GM19395 (cell line): ENCODE results near the gene CFH.
"Not testable (repeated sequence)": the region's sequence is repeated elsewhere in the genome, so short reads cannot be mapped to it uniquely, and the experiment has no call there.

ENCODE experiments used
- ATAC-seq: cut with Tn5 transposase; IDR thresholded peaks from one replicate; pipeline ENCODE4 v1.9.1; 2021; ENCODE audit warnings: mild to moderate bottlenecking, moderate library complexity; ENCODE audit not compliant: unreplicated experiment

CFH gene

DNA sequence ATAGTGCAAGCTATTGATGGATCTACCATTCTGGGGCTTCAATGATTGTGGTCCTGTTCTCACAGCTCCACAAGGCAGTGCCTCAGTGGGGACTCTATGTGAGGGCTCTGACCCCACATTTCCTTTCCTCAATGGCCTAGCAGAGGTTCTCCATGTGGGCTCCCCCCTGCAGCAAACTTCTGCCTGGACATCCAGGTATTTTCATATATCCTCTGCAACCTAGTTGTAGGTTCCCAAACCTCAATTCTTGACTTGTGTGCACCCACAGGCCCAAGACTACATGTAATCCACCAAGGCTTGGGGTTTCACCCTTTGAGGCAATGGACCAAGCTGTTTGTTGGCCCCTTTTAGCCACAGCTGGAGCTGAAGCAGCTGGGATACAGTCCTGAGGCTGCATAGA, 86.9 kb downstream of the CFH start:
- ATAC-seq: no peak

DNA sequence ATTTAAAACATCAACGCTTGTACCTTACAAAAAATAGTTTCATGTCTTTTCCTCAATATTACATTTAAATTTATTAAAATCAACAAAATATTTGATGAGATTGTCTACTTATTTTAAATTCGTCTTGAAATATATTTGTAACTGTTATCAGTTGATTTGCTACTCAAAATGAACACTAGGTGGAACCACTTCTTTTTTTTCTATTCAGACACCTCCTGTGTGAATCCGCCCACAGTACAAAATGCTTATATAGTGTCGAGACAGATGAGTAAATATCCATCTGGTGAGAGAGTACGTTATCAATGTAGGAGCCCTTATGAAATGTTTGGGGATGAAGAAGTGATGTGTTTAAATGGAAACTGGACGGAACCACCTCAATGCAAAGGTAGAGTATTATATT, 91.4 kb downstream of the CFH start:
- ATAC-seq: peak; percentile 91

DNA sequence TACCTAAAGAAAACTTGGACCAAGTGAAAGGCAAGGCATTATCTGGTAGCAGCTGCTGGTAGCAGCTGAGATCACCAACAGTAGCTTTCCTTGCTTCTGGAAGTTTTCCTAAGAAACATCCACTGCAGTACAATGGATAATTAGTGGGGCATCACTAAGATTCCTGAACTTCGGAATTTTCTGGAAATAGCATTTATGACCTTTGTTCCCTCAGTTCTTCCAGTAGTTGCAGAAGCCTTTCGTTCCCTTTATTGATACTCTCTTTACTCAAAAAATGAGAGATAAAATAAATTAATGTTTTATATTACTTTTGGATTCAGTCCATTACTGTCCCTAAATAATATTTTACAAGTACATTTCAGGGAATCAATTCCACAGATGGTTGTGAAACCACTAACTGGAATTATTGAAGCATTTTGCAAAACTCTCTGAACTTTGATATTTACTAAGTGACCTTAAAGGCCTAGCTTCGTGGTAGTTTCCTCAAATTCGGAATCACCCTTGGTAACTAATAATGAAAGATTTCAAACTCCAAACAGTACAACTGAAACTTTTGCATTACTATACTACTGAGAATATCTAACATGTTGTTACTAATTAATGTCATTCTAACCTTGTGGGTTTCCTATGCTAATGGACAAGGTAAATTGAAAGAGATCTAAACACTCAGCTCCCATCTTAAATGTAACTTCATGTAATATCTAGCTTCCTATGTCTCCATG, 113.3 kb downstream of the CFH start:
- peak; percentile 51 for ATAC-seq

DNA sequence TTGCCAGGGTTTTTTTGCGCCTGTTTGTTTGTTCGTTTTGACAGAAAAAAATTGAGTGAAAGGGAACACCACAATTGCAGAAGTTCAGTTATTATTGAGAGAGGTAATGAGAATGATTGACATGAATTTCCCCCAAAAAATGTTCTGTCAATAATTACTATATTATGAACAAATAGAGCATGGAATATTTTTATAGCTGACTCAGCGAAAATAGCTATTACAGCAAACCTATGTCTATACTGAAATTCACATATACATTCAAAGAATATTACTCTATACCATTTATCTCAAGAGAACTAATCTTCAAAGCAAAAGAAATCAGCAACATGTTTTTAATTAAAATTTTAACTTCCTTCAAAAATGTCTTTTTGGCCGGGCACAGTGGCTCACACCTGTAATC, 118.0 kb downstream of the CFH start:
- ATAC-seq: not testable (repeated sequence)

DNA sequence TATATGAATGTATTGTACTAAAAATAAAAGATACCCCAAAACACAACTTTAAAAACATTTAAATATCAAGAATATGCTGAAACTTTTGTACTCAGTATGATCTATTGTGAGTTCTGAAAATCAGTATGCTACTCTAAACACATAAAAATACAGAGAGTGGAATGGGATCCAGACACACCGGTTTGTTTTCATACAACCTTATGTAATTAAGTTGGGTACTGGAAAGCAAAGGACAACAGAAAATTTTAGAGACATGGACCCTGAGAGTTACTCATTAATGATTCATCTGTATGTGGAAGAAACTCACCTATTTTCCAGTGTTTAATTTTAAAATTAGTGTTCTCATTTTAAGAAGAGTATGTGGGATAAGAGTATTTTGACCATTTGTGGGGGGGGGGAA, 121.9 kb downstream of the CFH start:
- ATAC-seq: no peak

DNA sequence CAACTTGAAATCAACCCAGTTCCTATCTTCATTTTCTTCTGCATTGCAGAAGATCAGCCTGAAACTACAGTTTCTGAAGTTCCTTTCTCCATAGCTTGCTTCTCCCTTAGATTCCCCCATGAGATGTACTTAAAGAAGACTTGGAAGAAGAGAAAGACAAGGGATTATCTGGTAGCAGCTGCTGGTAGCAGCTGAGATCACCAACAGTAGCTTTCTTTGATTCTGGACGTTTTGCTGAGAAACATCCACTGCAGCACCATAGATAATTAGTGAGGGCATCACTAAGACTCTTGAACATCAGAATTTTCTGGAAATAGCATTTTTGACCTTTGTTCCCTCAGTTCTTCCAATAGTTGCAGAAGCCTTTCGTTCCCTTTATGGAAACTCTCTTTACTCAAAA, 122.3 kb downstream of the CFH start:
- peak; percentile 26 for ATAC-seq

DNA sequence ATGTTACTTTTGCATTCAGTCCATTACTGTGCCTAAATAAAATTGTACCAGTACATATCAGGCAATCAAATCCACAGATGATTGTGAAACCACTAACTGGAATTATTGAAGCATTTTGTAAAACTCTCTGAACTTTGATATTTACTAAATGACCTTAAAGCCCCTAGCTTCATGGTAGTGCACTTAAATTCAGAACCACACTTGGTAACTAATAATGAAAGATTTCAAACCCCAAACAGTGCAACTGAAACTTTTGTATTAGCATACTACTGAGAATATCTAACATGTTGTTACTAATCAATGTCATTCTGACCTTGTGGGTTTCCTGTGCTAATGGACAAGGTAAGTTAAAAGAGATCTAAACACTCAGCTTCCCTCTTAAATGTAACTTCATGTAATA, 122.8 kb downstream of the CFH start, which contains the start of gene CFHR3:
CFHR3 (plus strand) TSS at position 238 of the 400 bp plus-strand sequence; CDS start at position 285, 47 bp downstream.
- peak; percentile 99 for ATAC-seq

DNA sequence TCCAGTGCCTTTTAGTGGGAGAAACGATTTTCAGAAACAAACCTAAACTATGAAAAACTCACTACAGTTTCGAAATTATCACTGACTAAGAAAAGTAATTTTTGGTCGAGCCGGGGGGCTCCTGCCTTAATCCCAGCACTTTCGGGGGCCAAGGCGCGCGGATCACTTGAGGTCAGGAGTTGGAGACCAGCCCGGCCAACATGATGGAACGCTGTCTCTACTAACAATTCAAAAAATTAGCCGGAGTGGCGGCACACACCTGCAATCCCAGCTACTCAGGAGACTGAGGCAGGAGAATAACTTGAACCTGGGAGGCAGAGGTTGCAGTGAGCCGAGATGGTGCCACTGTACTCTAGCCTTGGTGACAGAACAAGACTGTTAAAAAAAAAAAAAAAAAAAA, 125.8 kb downstream of the CFH start:
- ATAC-seq: no peak

DNA sequence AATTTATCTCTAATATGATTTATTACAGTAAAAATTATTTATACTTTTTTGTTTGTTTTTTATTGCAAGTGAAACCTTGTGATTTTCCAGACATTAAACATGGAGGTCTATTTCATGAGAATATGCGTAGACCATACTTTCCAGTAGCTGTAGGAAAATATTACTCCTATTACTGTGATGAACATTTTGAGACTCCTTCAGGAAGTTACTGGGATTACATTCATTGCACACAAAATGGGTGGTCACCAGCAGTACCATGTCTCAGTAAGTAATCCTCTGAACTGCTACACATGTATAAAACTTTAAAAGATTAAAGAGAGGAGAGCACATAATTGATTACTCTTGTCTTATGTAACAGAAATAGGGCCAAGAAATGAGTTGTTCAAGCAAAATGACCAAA, 127.2 kb downstream of the CFH start:
- ATAC-seq: no peak

DNA sequence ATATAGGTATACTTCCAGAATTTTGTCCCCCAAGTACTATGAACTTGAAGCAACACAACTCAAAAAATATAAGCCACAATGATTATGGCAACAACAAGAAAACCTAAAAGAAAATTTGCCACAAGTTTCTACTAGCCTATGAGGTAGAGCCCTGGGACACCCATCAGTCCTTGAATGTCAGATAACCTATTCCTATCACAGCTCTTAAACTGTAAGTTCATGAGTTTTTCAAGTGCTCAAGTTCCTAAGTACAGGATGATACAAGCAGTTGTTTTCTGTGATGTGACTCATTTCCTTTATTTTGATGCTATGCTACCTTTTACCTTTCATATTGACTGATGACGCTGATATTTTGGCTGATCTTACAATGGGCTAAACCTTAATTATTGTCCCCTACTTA, 139.4 kb downstream of the CFH start:
- ATAC-seq: not testable (repeated sequence)

DNA sequence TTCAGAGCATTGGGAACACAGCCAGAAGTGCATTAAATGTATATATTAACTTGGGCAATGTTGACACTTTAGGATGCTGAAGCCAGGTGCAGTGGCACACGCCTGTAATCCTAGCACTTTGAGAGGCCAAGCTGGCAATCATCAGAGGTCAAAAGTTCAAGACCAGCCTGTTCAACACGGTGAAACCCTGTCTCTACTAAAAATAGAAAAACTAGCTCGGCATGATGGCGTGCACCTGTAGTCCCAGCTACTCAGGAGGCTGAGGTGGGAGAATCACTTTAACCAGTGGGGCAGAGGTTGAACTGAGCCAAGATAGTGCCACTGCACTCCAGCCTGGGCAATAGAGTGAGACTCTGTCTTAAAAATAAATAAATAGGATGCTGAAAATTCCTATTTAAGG, 142.3 kb downstream of the CFH start:
- ATAC-seq: not testable (repeated sequence)
